A673 (cell line): Measurements from ENCODE around the gene TMOD3. TPM values are rescaled to one million over a fixed set of nuclear protein-coding genes. Genes with fewer than 3 reads are reported as not detected.

Source experiments
- BruUV-seq: library from RNA; stranded (reverse); fragments of 400-500 nt; replicated peaks from 2 replicates; lab custom pipeline; 2021; lab: Mats Ljungman, UMichigan
- CTCF ChIA-PET: fragments of 300-600 bp; sonication (Branson Sonifier 250); formaldehyde crosslinking; loops from one replicate; lab custom pipeline; 2022; ENCODE audit warnings: antibody characterized with exemption; lab: Charles Lee
- POLR2A ChIA-PET: fragments of 300-600 bp; sonication (Branson Sonifier 250); formaldehyde crosslinking; loops from one replicate; lab custom pipeline; 2022; ENCODE audit warnings: antibody characterized with exemption; ENCODE audit not compliant: low non-redundant PET; lab: Charles Lee
- DNase-seq: peaks from one replicate; pipeline ENCODE4 v3.0.0-alpha.2; 2015; ENCODE audit warnings: low spot score
- H3K27ac ChIP-seq: fragments of 200-600 bp; sonication (generic); 2 replicates; pipeline ENCODE4 v1.5.1; 2016; ENCODE audit warnings: mixed run types, low read depth, mild to moderate bottlenecking, mixed read lengths, antibody characterized with exemption, low read length; ENCODE audit not compliant: poor library complexity, severe bottlenecking
- H3K27me3 ChIP-seq: fragments of 200-600 bp; sonication (generic); replicated peaks from 2 replicates; pipeline ENCODE4 v1.6.1; 2017; ENCODE audit warnings: mixed run types, low read depth, mild to moderate bottlenecking, mixed read lengths, antibody characterized with exemption, low read length; ENCODE audit not compliant: insufficient read depth, poor library complexity
- H3K36me3 ChIP-seq: fragments of 200-600 bp; sonication (generic); 2 replicates; pipeline ENCODE4 v1.6.1; 2016; ENCODE audit warnings: mixed run types, mild to moderate bottlenecking, mixed read lengths, antibody characterized with exemption, low read length; ENCODE audit not compliant: insufficient read depth, poor library complexity, severe bottlenecking
- H3K4me1 ChIP-seq: fragments of 200-600 bp; sonication (generic); 2 replicates; pipeline ENCODE4 v1.6.1; 2017; ENCODE audit warnings: mixed run types, mild to moderate bottlenecking, mixed read lengths, antibody characterized with exemption, low read length; ENCODE audit not compliant: insufficient read depth, poor library complexity, severe bottlenecking
- H3K4me3 ChIP-seq: fragments of 200-600 bp; sonication (generic); 2 replicates; pipeline ENCODE4 v1.5.1; 2016; ENCODE audit warnings: low read depth, mixed run types, mild to moderate bottlenecking, mixed read lengths, low read length; ENCODE audit not compliant: poor library complexity, severe bottlenecking
- H3K9me3 ChIP-seq: fragments of 200-600 bp; sonication (generic); 2 replicates; pipeline ENCODE4 v1.6.1; 2016; ENCODE audit warnings: mixed run types, low read depth, mild to moderate bottlenecking, mixed read lengths, antibody characterized with exemption, low read length; ENCODE audit not compliant: poor library complexity, severe bottlenecking
- EZH2 ChIP-seq: fragments of 200-600 bp; sonication (generic); IDR thresholded peaks from 2 replicates; pipeline ENCODE4 v1.6.1; 2017; ENCODE audit warnings: borderline replicate concordance, low read depth, mild to moderate bottlenecking, mixed read lengths, antibody characterized with exemption, low read length; ENCODE audit not compliant: poor library complexity, severe bottlenecking
- intact Hi-C: fragments of 100-400 bp; cut with micrococcal nuclease; formaldehyde crosslinking; loops from one replicate; pipeline ENCODE4 v1.10.0; 2022; ENCODE audit not compliant: unreplicated experiment
- total RNA-seq: library from RNA; stranded (reverse); gene quantifications from 2 replicates; pipeline ENCODE4 v1.2.3, GENCODE V29; 2021
- TF ChIP-seq, protein P1 (sequence below): fragments of 300-800, 200-600 bp; sonication (generic); conservative IDR thresholded peaks from 2 replicates; pipeline ENCODE4 v1.5.1; 2017; ENCODE audit warnings: low read depth, mild to moderate bottlenecking, antibody characterized with exemption, low read length, moderate library complexity, mixed read lengths

TMOD3 gene
- total RNA-seq, 1 experiment from 2014 or later: 66.6 TPM

DNA sequence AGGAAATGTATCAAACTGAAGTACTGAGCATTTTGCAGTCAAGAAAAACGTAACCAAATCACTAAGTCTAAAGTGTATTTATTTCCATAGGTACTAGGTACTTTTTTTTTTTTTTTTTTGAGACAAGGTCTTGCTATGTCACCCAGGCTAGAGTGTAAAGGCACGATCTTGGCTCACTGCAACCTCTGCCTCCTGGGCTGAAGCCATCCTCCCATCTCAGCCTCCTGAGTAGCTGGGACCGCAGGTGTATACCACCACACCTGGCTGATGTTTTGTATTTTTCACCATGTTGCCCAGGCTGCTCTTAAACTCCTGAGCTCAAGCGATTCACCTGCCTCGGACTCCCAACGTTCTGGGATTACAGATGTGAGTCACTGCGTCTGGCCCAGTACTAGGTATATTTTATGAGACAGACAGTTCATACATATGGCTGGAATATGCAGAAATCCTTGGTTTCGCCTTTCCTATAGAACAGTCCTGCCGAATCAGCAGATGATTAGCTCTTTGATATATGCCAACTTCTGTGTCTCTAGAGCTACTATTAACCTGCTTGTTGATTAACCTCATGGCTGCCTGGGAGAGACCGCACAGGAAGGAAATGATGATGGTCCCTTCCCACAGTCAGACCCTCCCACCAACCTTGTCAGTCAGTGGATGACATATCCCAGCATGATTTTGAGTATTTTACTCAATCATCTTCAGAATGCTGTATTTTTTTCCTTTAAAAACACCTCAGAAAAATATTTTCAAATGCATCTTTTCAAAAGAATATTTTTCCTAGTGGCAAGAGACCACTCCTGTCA is 32.3 kb downstream of the TMOD3 start:
- no peak for TF ChIP-seq EZH2
- TF ChIP-seq, protein P1, sequence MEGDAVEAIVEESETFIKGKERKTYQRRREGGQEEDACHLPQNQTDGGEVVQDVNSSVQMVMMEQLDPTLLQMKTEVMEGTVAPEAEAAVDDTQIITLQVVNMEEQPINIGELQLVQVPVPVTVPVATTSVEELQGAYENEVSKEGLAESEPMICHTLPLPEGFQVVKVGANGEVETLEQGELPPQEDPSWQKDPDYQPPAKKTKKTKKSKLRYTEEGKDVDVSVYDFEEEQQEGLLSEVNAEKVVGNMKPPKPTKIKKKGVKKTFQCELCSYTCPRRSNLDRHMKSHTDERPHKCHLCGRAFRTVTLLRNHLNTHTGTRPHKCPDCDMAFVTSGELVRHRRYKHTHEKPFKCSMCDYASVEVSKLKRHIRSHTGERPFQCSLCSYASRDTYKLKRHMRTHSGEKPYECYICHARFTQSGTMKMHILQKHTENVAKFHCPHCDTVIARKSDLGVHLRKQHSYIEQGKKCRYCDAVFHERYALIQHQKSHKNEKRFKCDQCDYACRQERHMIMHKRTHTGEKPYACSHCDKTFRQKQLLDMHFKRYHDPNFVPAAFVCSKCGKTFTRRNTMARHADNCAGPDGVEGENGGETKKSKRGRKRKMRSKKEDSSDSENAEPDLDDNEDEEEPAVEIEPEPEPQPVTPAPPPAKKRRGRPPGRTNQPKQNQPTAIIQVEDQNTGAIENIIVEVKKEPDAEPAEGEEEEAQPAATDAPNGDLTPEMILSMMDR: no peak
- CTCF ChIA-PET: no interaction called here
- H3K36me3 ChIP-seq: peaks cover 18% of the 10 kb centered on the region
- BruUV-seq: no TSS peak
- no peaks in the 10 kb centered on the region for H3K9me3 ChIP-seq
- DNase-seq: no peak
- POLR2A ChIA-PET: no interaction called here
- intact Hi-C loops: no loop called here
- no peak overlapping the region for H3K27ac ChIP-seq
- no peak overlapping the region for H3K4me3 ChIP-seq
- peaks cover 21% of the 10 kb centered on the region for H3K4me1 ChIP-seq
- H3K27me3 ChIP-seq: no peaks in the 10 kb centered on the region

DNA sequence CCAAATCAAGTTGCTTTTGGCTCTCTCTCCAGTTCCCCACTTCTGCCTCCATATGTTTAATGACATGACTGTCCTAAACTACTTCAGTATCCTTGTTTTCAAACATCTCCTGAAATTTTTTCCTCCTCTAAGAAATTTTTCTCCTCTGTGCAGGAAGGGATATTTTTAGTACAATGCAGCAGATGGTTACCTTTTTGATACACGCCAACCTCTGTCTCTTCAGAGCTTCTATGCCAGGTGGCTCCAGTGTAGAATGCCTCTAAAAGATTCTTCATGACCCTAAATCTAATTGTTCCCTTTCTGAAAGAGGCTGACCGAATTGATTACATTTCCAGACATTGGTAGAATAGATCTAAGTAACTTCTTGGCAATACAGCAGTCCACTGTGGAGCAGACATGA is 33.7 kb downstream of the TMOD3 start:
- Histone ChIP-seq H3K27ac (no peak overlapping the region), H3K27me3 (no peaks in the 10 kb centered on the region), H3K36me3 (peaks cover 18% of the 10 kb centered on the region), H3K9me3 (no peaks in the 10 kb centered on the region), H3K4me3 (no peak overlapping the region), H3K4me1 (peaks cover 26% of the 10 kb centered on the region)
- BruUV-seq: TSS peak; percentile 17
- ChIA-PET CTCF (no interaction called here), POLR2A (no interaction called here)
- intact Hi-C loops: no loop called here
- TF ChIP-seq, protein P1: no peak
- no peak for TF ChIP-seq EZH2
- no peak for DNase-seq

DNA sequence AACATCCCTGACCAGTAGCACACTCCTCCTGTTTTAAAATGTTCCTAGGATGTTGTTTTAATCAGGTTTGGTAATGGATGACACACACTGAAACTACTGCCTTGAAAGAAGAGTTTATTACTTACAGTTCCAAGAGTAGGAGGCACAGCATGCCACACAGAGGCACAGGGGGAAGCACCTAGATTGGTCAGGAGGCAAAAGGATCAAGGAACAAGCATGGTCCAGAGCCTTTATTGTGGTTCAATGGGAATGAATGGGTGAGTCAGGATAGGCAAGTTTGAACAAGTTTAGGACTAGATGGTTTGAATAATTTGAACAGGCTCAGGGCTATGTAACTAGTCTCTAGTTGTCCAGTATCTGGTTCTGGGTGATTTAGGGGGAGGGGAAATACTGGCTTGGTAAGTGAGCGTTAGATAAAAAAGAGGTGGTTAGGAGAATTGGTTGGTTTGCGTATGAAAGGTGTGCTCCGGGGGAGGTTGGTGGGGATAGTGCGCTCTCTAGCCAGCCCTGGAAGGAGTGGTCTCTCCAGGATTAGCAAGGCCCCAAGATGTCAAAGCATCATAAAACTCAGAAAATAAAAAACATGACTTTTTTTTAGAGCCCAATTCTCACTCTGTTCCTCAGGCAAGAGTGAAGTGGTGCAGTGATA is 35.1 kb downstream of the TMOD3 start:
- no TSS peak for BruUV-seq
- Histone ChIP-seq H3K27ac (no peak overlapping the region), H3K36me3 (peaks cover 18% of the 10 kb centered on the region), H3K9me3 (no peaks in the 10 kb centered on the region), H3K27me3 (no peaks in the 10 kb centered on the region), H3K4me1 (peaks cover 36% of the 10 kb centered on the region), H3K4me3 (no peak overlapping the region)
- ChIA-PET CTCF (no interaction called here), POLR2A (no interaction called here)
- intact Hi-C loops: no loop called here
- no peak for TF ChIP-seq EZH2
- TF ChIP-seq, protein P1: no peak
- no peak for DNase-seq
